HepG2 (cell line): Measurements from ENCODE around the gene MAP4K3. TPM values are rescaled to one million over a fixed set of nuclear protein-coding genes. Genes with fewer than 3 reads are reported as not detected.

Experiments
- ATAC-seq: fragments of 200-7000 bp; cut with Tn5 transposase; 3 replicates; pipeline ENCODE4 v1.9.1; 2020; ENCODE audit warnings: mild to moderate bottlenecking, moderate library complexity
- BruUV-seq: library from RNA; stranded (reverse); fragments of 400-500 nt; replicated peaks from 2 replicates; lab custom pipeline; 2021; lab: Mats Ljungman, UMichigan
- CTCF ChIA-PET: fragments of 300-600 bp; formaldehyde crosslinking; extraction: SDS; loops from one replicate; lab custom pipeline; 2021; ENCODE audit warnings: low total read pairs, inconsistent platforms, low intra/inter-chr PET ratio; lab: Yijun Ruan, JAX
- POLR2A ChIA-PET: fragments of 350-600 bp; sonication (Branson Sonifier 250); formaldehyde crosslinking; loops from one replicate; lab custom pipeline; 2020; ENCODE audit warnings: antibody characterized with exemption, inconsistent platforms; lab: Yijun Ruan, JAX
- DNase-seq: peaks from one replicate; pipeline ENCODE4 v3.0.0-alpha.2; 2015; ENCODE audit warnings: low spot score
- FAIRE-seq: peaks from 3 replicates; lab custom pipeline; 2011; peaks lifted over from hg19 to GRCh38; lab: Jason Lieb, UNC
- H2AFZ ChIP-seq: one replicate; pipeline ENCODE4 v1.6.1; 2011; ENCODE audit warnings: low read length, inconsistent platforms
- H3K27ac ChIP-seq: fragments of 300-600 bp; 3 replicates; pipeline ENCODE4 v1.8.0; 2011; ENCODE audit warnings: mixed run types, mild to moderate bottlenecking, mixed read lengths, low read length, inconsistent platforms; ENCODE audit not compliant: insufficient read depth; ENCODE audit errors: extremely low read length
- H3K27me3 ChIP-seq, 2 experiments: fragments of 200-600 bp in 1 of 2; 2 replicates in 1 of 2; 3 replicates in 1 of 2; pipeline versions ENCODE4 v1.6.0 to v1.8.0; 2011; ENCODE audit warnings: low read length in 2 of 2, mild to moderate bottlenecking in 2 of 2, moderate library complexity in 2 of 2, inconsistent platforms in 1 of 2; ENCODE audit not compliant: insufficient read depth in 2 of 2, control insufficient read depth in 1 of 2
- H3K36me3 ChIP-seq, 2 experiments: fragments of 200-600 bp in 1 of 2; replicated peaks in 1 of 2; 2 replicates in 1 of 2; 3 replicates in 1 of 2; pipeline versions ENCODE4 v1.5.1 to v1.8.0; 2011; ENCODE audit warnings: low read length in 2 of 2, inconsistent platforms in 1 of 2; ENCODE audit not compliant: insufficient read depth in 2 of 2, control insufficient read depth in 1 of 2
- H3K4me1 ChIP-seq: 2 replicates; pipeline ENCODE4 v1.5.1; 2012; ENCODE audit warnings: low read length, inconsistent platforms; ENCODE audit not compliant: insufficient read depth
- H3K4me2 ChIP-seq: 2 replicates; pipeline ENCODE4 v1.6.0; 2011; ENCODE audit warnings: low read depth, low read length, inconsistent platforms
- H3K4me3 ChIP-seq, 3 experiments: fragments of 200-600 bp in 1 of 3; sonication (generic), shearing (Covaris generic) in 1 of 3; replicated peaks in 1 of 3; 2 replicates each; pipeline ENCODE4 v1.5.1; 2011 to 2016; ENCODE audit warnings: low read length in 3 of 3, inconsistent platforms in 2 of 3, low read depth in 2 of 3, mild to moderate bottlenecking in 2 of 3, control low read depth in 1 of 3, mixed read lengths in 1 of 3; ENCODE audit not compliant: insufficient read depth in 1 of 3
- H3K79me2 ChIP-seq: one replicate; pipeline ENCODE4 v1.6.1; 2011; ENCODE audit warnings: low read length, inconsistent platforms; ENCODE audit not compliant: insufficient read depth
- H3K9ac ChIP-seq: 2 replicates; pipeline ENCODE4 v1.6.0; 2011; ENCODE audit warnings: mild to moderate bottlenecking, low read depth, low read length, inconsistent platforms; ENCODE audit not compliant: insufficient read depth
- H3K9me3 ChIP-seq: 2 replicates; pipeline ENCODE4 v1.5.1; 2012; ENCODE audit warnings: mild to moderate bottlenecking, low read length
- H4K20me1 ChIP-seq: 2 replicates; pipeline ENCODE4 v1.6.0; 2011; ENCODE audit warnings: inconsistent platforms, mild to moderate bottlenecking, low read length, moderate library complexity; ENCODE audit not compliant: insufficient read depth
- AKNA ChIP-seq: sonication (generic); formaldehyde crosslinking; IDR thresholded peaks from 2 replicates; pipeline ENCODE4 v1.4.0; 2020; ENCODE audit warnings: missing genetic modification reagents, borderline replicate concordance
- CCAR2 ChIP-seq: fragments of 200-400 bp; formaldehyde crosslinking; optimal IDR thresholded peaks from 2 replicates; pipeline ENCODE3; 2018; ENCODE audit warnings: low read depth, mild to moderate bottlenecking, low read length, moderate library complexity
- MAFF ChIP-seq: IDR thresholded peaks from 2 replicates; pipeline ENCODE4 v1.6.1; 2011; ENCODE audit warnings: low read depth, low read length, improper control_type of control experiment
- MAFK ChIP-seq, 2 experiments: IDR thresholded peaks in 1 of 2; conservative IDR thresholded peaks in 1 of 2; 2 replicates each; pipeline ENCODE4 v1.6.1; 2011; ENCODE audit warnings: improper control_type of control experiment in 2 of 2, low read length in 2 of 2
- SMAD1 ChIP-seq: sonication (generic); formaldehyde crosslinking; IDR thresholded peaks from 2 replicates; pipeline ENCODE4 v1.4.0; 2020; ENCODE audit warnings: missing genetic modification reagents, low read depth, mild to moderate bottlenecking, borderline replicate concordance
- ZFP1 ChIP-seq: IDR thresholded peaks from 2 replicates; pipeline ENCODE4 v1.6.1; 2016
- ZNF451 ChIP-seq: sonication (generic); formaldehyde crosslinking; IDR thresholded peaks from 2 replicates; pipeline ENCODE4 v1.5.0; 2020; ENCODE audit warnings: mild to moderate bottlenecking, missing genetic modification reagents
- ZNF737 ChIP-seq: sonication (generic); formaldehyde crosslinking; IDR thresholded peaks from 2 replicates; pipeline ENCODE4 v1.5.0; 2020; ENCODE audit warnings: missing genetic modification reagents, mild to moderate bottlenecking, borderline replicate concordance
- WGBS: methylation state at CpG from one replicate; pipeline ENCODE4 v1.1.6; 2017; ENCODE audit warnings: low lambda C conversion rate; 5-methylcytosine and 5-hydroxymethylcytosine counted together
- in situ Hi-C: cut with HindIII; loops from 2 replicates; pipeline ENCODE4 v1.10.0; 2017; ENCODE audit warnings: low pct_unique_long_range_greater_than_20kb; ENCODE audit not compliant: extremely low pct_ligation_motif_present
- intact Hi-C: fragments of 100-400 bp; cut with micrococcal nuclease; formaldehyde crosslinking; loops from one replicate; pipeline ENCODE4 v1.10.0; 2022; ENCODE audit not compliant: unreplicated experiment
- polyA plus RNA-seq, 8 experiments: library from polyadenylated mRNA; depleted of rRNA in 3 of 8; stranded (reverse) in 7 of 8; unstranded in 1 of 8; fragments of >200 nt; fragmentation: Illumina TruSeq in 4 of 8; extraction: Trizol in 4 of 8; gene quantifications; 2 replicates each; pipeline versions ENCODE4 v1.2.1 to v1.2.3, GENCODE V29; 2011 to 2016; ENCODE audit warnings: low read depth in 4 of 8, missing spikeins in 1 of 8, mixed read lengths in 1 of 8; ENCODE audit not compliant: insufficient read depth in 1 of 8
- total RNA-seq, 5 experiments: library from RNA; depleted of rRNA; stranded (reverse); fragments of >200 nt; fragmentation: Illumina TruSeq; extraction: Trizol; gene quantifications; 2 replicates each; pipeline ENCODE4 v1.2.3, GENCODE V29; 2016; ENCODE audit warnings: low read depth in 1 of 5

Gene MAP4K3
- total and polyA plus RNA-seq, 2 of the 13 experiments (the other 11 are each of a cell fraction or from before 2014, with no cell fraction given) = 45.9 to 53.2 TPM

- CTCF ChIA-PET = no interaction called here
- Histone ChIP-seq H3K27me3 (no peaks in the 10 kb centered on the region), H2AFZ (no peak overlapping the region), H3K9ac (no peak overlapping the region), H3K79me2 (no peaks in the 10 kb centered on the region), H3K9me3 (no peaks in the 10 kb centered on the region), H4K20me1 (no peaks in the 10 kb centered on the region), H3K4me2 (no peak overlapping the region), H3K27ac (no peak overlapping the region), H3K4me3 (no peak overlapping the region), H3K4me1 (no peaks in the 10 kb centered on the region), H3K36me3 (peaks cover 18 to 59% of the 10 kb centered on the region in 2 experiments)
- in situ Hi-C loops = no loop called here
- no peak for DNase-seq
- WGBS = 96% methylated on average over 3 of the region's 3 CpGs
- TF ChIP-seq ZNF451 (no peak), MAFK (conservative IDR thresholded peaks at IDR 0.05 in 1 of 2, IDR thresholded peaks at IDR 0.05 in 1 of 2; ENCODE audit: low read length in 2 of 2) (peak in 1 of 2 experiments; percentile 65; a peak in 3 of 4 replicates), SMAD1 (CRISPR knock-in tag) (no peak), MAFF (peak; percentile 45; the same call in 1 of the 2 replicates), AKNA (CRISPR knock-in tag) (no peak), CCAR2 (no peak), ZNF737 (CRISPR knock-in tag) (no peak), ZFP1 (no peak)
- no TSS peak for BruUV-seq
- intact Hi-C loops = no loop called here
- FAIRE-seq = no peak
- no peak for ATAC-seq
- POLR2A ChIA-PET = no interaction called here
These were observed 170.1 kb downstream of the MAP4K3 start for GRCh38 chr2:39266916-39267434.
